Central memory CD8-positive, alpha-beta T cell (primary cell): ENCODE data around the gene UPK3A.

Experiments used
- ATAC-seq: fragments of 150-1000 bp; cut with Tn5 transposase; replicated peaks from 2 replicates; pipeline ENCODE4 v1.10.0; 2022; ENCODE audit warnings: mild to moderate bottlenecking, moderate FRiP score, moderate number of reproducible peaks; ENCODE audit not compliant: poor library complexity, severe bottlenecking; ENCODE audit errors: extremely low read depth
- DNase-seq, 2 donors: peaks; one replicate each; pipeline ENCODE4 v3.0.0; 2021; ENCODE audit warnings: low spot score in 2 of 2
- H3K27ac Mint-ChIP-seq: one replicate; pipeline ENCODE4 v1.8.0; 2022; ENCODE audit warnings: low read depth, mild to moderate bottlenecking, moderate library complexity, mixed read lengths
- H3K27me3 Mint-ChIP-seq: one replicate; pipeline ENCODE4 v1.8.0; 2022; ENCODE audit warnings: mixed read lengths
- H3K36me3 Mint-ChIP-seq: one replicate; pipeline ENCODE4 v1.8.0; 2022; ENCODE audit warnings: mild to moderate bottlenecking, moderate library complexity, mixed read lengths; ENCODE audit not compliant: insufficient read depth
- H3K4me1 Mint-ChIP-seq: one replicate; pipeline ENCODE4 v1.8.0; 2022; ENCODE audit warnings: mixed read lengths
- H3K4me3 Mint-ChIP-seq: one replicate; pipeline ENCODE4 v1.8.0; 2022; ENCODE audit warnings: mild to moderate bottlenecking, moderate library complexity, mixed read lengths
- H3K9me3 Mint-ChIP-seq: one replicate; pipeline ENCODE4 v1.8.0; 2022; ENCODE audit warnings: mixed read lengths

UPK3A gene

GRCh38 chr22:45262195-45262930 lies 22.4 kb upstream of the UPK3A start:
- Mint-ChIP-seq H3K9me3 (no peaks in the 10 kb centered on the region), H3K4me3 (no peak overlapping the region), H3K27ac (peak overlapping the region; percentile 61), H3K4me1 (no peaks in the 10 kb centered on the region), H3K27me3 (peaks cover 12% of the 10 kb centered on the region), H3K36me3 (peaks cover 3% of the 10 kb centered on the region)
- no peak for DNase-seq
- ATAC-seq: no peak

GRCh38 chr22:45262931-45263462 lies 21.8 kb upstream of the UPK3A start:
- DNase-seq (no peak), ATAC-seq (no peak)
- no peak overlapping the region for H3K4me3 Mint-ChIP-seq
- H3K36me3 Mint-ChIP-seq: peaks cover 3% of the 10 kb centered on the region
- peaks cover 12% of the 10 kb centered on the region for H3K27me3 Mint-ChIP-seq
- peak overlapping the region; percentile 61 for H3K27ac Mint-ChIP-seq
- H3K4me1 Mint-ChIP-seq: no peaks in the 10 kb centered on the region
- H3K9me3 Mint-ChIP-seq: no peaks in the 10 kb centered on the region

- no peak overlapping the region for H3K27ac Mint-ChIP-seq
- H3K9me3 Mint-ChIP-seq: no peaks in the 10 kb centered on the region
- peaks cover 3% of the 10 kb centered on the region for H3K36me3 Mint-ChIP-seq
- ATAC-seq (peak; percentile 14), DNase-seq (no peak)
- no peak overlapping the region for H3K4me3 Mint-ChIP-seq
- H3K27me3 Mint-ChIP-seq: peaks cover 12% of the 10 kb centered on the region
- H3K4me1 Mint-ChIP-seq: no peaks in the 10 kb centered on the region
These were observed 21.1 kb upstream of the UPK3A start for GRCh38 chr22:45263463-45264269.

- ATAC-seq (no peak), DNase-seq (no peak)
- peaks cover 5% of the 10 kb centered on the region for H3K36me3 Mint-ChIP-seq
- no peak overlapping the region for H3K4me3 Mint-ChIP-seq
- H3K27ac Mint-ChIP-seq: peak overlapping the region; percentile 22
- no peaks in the 10 kb centered on the region for H3K9me3 Mint-ChIP-seq
- H3K27me3 Mint-ChIP-seq: peaks cover 23% of the 10 kb centered on the region
- peaks cover 13% of the 10 kb centered on the region for H3K4me1 Mint-ChIP-seq
These were observed 19.2 kb upstream of the UPK3A start for GRCh38 chr22:45265535-45265934.

GRCh38 chr22:45268167-45268957 lies 16.4 kb upstream of the UPK3A start:
- H3K9me3 Mint-ChIP-seq: no peaks in the 10 kb centered on the region
- H3K36me3 Mint-ChIP-seq: peaks cover 2% of the 10 kb centered on the region
- H3K4me1 Mint-ChIP-seq: peaks cover 13% of the 10 kb centered on the region
- H3K27me3 Mint-ChIP-seq: peaks cover 36% of the 10 kb centered on the region
- peak overlapping the region; percentile 44 for H3K27ac Mint-ChIP-seq
- ATAC-seq (peak; percentile 26), DNase-seq (no peak)
- peak overlapping the region; percentile 77 for H3K4me3 Mint-ChIP-seq

GRCh38 chr22:45268958-45269844 lies 15.5 kb upstream of the UPK3A start:
- no peaks in the 10 kb centered on the region for H3K9me3 Mint-ChIP-seq
- ATAC-seq (peak; percentile 92), DNase-seq (peak; percentile 82 to 91)
- H3K27me3 Mint-ChIP-seq: peaks cover 34% of the 10 kb centered on the region
- H3K27ac Mint-ChIP-seq: peak overlapping the region; percentile 44
- H3K36me3 Mint-ChIP-seq: peaks cover 2% of the 10 kb centered on the region
- H3K4me1 Mint-ChIP-seq: peaks cover 13% of the 10 kb centered on the region
- peak overlapping the region; percentile 77 for H3K4me3 Mint-ChIP-seq

- Mint-ChIP-seq H3K27me3 (peaks cover 35% of the 10 kb centered on the region), H3K36me3 (peaks cover 2% of the 10 kb centered on the region), H3K4me1 (peaks cover 13% of the 10 kb centered on the region), H3K9me3 (no peaks in the 10 kb centered on the region), H3K27ac (peak overlapping the region; percentile 41), H3K4me3 (peak overlapping the region; percentile 77)
- ATAC-seq (no peak), DNase-seq (no peak)
These were observed 14.4 kb upstream of the UPK3A start for GRCh38 chr22:45270095-45271020.

GRCh38 chr22:45271667-45272201 lies 13.0 kb upstream of the UPK3A start:
- H3K9me3 Mint-ChIP-seq: no peaks in the 10 kb centered on the region
- DNase-seq (no peak), ATAC-seq (no peak)
- peaks cover 2% of the 10 kb centered on the region for H3K36me3 Mint-ChIP-seq
- peaks cover 35% of the 10 kb centered on the region for H3K27me3 Mint-ChIP-seq
- H3K27ac Mint-ChIP-seq: no peak overlapping the region
- no peak overlapping the region for H3K4me3 Mint-ChIP-seq
- peaks cover 13% of the 10 kb centered on the region for H3K4me1 Mint-ChIP-seq

- no peaks in the 10 kb centered on the region for H3K9me3 Mint-ChIP-seq
- DNase-seq (no peak), ATAC-seq (no peak)
- H3K4me3 Mint-ChIP-seq: no peak overlapping the region
- H3K27ac Mint-ChIP-seq: no peak overlapping the region
- peaks cover 2% of the 10 kb centered on the region for H3K36me3 Mint-ChIP-seq
- H3K27me3 Mint-ChIP-seq: peaks cover 35% of the 10 kb centered on the region
- H3K4me1 Mint-ChIP-seq: peaks cover 13% of the 10 kb centered on the region
These were observed 12.3 kb upstream of the UPK3A start for GRCh38 chr22:45272498-45272897.

- Mint-ChIP-seq H3K27me3 (peaks cover 35% of the 10 kb centered on the region), H3K4me3 (no peak overlapping the region), H3K36me3 (peaks cover 2% of the 10 kb centered on the region), H3K4me1 (peaks cover 13% of the 10 kb centered on the region), H3K9me3 (no peaks in the 10 kb centered on the region), H3K27ac (no peak overlapping the region)
- ATAC-seq (no peak), DNase-seq (no peak)
These were observed 11.2 kb upstream of the UPK3A start for GRCh38 chr22:45273452-45274075.
